Suppressor macrophage treated with lipopolysaccharide for 1 hour (primary cell): ENCODE results near the gene SLC6A20.
A peak's percentile ranks its signal among the peaks of the same experiment; 100 is the strongest.

Source experiments
- DNase-seq, 3 donors: peaks; one replicate each; pipeline ENCODE4 v3.0.0-alpha.2; 2020 to 2022

SLC6A20 gene, protein sequence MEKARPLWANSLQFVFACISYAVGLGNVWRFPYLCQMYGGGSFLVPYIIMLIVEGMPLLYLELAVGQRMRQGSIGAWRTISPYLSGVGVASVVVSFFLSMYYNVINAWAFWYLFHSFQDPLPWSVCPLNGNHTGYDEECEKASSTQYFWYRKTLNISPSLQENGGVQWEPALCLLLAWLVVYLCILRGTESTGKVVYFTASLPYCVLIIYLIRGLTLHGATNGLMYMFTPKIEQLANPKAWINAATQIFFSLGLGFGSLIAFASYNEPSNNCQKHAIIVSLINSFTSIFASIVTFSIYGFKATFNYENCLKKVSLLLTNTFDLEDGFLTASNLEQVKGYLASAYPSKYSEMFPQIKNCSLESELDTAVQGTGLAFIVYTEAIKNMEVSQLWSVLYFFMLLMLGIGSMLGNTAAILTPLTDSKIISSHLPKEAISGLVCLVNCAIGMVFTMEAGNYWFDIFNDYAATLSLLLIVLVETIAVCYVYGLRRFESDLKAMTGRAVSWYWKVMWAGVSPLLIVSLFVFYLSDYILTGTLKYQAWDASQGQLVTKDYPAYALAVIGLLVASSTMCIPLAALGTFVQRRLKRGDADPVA

DNA sequence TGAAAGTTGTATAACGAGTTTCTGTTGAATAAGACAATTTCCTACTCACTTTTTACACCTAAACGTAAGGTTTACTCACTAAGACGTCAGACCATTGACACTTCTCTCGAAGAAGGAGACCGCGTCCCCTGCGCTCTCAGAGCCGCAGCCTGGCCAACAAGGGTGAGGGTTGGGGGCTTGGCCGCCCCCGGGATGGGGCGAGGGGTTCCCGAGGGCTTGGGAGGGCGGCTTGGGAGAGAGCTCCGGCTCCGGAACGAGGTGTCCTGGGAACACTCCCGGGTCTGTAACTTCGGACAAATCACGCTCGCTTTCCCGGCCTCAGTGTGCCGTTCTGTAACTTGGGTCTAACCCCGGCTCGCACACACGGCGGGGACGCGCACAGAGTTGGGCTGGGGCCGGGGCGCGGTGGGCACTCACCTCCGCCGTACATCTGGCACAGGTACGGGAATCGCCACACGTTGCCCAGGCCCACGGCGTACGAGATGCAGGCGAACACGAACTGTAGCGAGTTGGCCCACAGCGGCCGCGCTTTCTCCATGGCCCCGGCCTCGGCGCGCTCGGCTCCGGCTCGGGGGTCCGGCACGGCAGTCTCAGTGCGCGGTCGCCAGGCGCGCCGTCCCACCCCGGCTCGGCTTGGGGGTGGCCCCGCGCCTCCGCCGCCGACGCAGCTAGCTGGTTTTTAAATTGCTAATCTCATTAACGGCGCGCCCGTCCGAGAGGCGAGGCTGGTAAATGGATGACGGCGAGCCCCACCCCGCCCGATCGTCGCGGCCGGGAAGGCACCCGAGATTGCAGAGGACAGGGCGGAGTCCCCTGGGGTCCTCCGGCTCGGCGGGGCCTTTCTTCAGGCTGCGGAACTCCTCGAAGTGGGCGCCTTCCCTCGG, at the start of gene SLC6A20:
Gene SLC6A20, minus strand, starts transcription at position 655 of the 884 bp plus-strand sequence. Its CDS starts 117 bp downstream, at position 538.
- peak in 2 of 3 donors; percentile 29 to 46 for DNase-seq

DNA sequence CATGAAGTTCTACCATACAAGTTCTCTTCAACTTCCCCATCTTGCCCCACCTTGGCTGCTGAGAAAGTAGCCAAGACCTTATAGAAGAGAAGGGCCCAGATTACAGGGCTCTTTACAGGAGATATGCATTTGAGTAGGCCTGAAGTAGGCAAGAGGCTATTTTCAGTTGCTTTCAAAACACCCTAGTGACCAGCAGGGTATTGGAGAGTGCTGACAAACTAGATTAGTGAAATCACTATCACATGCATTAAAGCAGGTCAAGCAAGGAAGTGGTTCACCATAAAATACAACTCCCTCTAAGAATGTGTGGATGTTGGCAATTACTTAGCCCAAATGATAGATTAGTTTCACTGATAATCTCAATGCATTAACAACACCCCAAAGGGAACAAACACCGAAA, 48.3 kb upstream of the SLC6A20 start:
- no peak for DNase-seq

DNA sequence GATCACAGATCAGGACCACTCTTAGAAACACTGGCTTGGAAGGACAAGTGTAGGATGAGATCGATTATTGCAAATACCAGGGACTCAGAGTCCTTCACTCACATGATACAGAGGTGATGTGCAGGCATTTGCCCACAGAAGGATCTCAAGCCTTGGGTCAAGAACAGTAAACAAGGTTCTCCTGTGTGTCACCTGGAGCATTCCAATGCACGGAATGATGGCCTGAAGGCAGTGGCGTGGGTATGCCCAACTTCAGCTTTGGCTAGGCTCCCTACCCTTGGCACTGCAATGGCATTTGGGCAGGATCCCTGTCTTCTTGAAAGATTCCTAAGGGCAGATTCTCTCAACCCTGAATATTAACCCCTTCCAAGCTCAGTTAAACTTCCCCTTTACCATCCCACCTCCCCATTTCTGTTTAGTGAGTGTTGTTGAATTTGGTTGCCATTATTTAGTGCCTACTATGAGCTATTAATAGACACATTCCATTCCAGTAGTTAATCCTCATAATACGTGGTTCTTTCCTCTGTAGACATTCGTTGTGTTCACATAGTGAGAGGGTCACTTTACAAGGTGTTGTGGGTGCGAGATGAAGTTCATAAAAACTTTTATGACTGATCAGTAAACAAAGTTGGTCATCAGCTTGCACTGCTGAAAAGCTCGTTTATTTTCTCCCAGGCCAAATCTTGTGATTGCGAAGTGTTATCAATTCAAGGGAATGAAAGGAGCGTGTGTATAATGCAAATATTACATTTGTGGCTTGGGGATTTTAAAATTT, 46.7 kb upstream of the SLC6A20 start:
- DNase-seq = no peak

DNA sequence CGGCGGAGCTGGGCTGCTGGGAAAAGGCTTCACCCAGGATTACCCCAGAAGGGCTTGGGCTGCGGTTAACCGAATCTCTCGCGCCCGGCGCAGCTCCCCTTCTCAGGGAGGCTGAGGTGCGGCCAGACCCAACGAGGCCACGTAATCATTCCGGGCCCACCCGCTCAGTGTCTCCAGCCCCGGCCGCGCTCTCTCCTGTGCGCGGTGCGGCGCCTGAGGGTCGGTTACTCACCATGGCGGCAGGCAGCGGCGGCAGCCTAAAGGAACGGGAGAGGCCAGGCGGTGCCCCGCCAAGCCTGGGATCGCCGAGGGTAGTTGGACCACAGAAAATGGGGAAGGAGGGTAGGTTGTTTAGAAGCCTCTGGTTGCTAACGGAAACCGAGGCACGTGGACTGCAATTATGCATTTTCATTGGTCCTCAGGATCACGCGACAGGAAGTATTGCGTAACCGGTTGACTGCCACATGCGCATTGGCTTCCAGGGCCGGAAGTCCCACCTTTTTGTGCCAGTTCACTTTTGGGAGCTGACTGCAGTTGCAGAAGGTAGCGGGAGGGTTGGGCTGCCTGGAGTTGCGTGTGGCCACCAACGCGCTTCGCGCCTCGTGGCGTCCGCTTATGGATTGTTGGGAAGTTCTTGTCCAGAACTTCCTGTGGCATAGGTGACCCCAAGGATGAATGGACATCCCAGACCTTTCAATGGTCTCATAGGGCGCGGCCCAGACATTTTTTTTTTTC, 45.6 kb upstream of the SLC6A20 start, which contains the start of gene LZTFL1:
Gene LZTFL1, minus strand, starts transcription at position 363 of the 735 bp plus-strand sequence. Its CDS starts 128 bp downstream, at position 235.
- DNase-seq = peak; percentile 95 to 99 (median 99)

DNA sequence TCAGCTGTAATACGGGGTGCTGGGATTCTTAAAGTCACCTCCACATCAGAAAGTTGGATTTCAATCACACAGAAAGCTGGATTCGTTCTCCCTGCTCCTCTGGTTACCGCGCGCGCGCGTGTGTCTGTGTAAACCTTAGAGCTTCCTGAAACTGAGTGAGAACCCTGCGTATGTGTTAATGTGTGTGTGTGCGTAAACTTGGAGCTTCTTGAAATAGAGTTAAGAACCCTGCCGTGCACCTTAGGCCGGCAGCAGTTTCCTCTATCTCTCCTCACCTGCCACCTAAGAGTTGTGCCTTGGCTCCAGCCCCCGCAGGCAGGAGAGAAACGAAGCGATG, 45.1 kb upstream of the SLC6A20 start:
- DNase-seq = peak; percentile 48 to 69 (median 51)

DNA sequence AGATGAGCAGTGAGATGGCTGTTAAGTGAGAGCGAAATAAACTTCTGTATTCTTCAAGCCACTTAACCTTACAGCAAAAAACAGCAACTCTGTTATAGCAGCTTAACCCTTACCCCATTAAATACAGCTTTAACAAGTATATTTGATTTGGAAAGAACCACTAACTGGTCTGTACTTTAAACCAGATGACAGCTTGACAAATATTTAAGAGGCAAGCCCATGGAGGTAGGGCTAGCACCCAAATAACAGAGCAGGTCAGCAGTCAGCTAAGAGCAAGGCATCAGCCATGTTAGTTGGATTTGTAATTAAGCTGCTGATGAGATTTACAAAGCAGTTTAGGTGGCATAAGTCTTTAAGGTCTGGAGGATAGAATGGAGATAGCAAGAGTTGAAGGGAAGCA, 42.1 kb upstream of the SLC6A20 start:
- DNase-seq = no peak

DNA sequence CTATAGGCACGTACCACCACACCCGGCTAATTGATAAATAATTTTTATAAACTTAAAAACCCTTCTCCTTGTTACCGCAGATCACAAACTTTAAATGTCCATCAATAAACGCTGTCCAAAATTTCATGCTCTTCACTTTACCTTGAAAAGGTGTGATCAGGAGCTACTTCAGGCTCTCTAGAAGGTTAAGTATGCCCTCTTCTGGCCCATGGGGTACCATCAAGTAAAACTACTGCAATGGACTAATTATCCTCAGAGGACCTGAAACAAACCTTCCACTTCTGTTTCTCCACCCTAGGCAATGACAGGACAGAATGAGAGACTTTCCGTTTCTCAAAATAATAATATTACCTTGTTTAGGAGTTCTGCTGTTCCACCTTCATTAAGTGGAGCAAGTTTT, 36.4 kb upstream of the SLC6A20 start:
- no peak for DNase-seq

DNA sequence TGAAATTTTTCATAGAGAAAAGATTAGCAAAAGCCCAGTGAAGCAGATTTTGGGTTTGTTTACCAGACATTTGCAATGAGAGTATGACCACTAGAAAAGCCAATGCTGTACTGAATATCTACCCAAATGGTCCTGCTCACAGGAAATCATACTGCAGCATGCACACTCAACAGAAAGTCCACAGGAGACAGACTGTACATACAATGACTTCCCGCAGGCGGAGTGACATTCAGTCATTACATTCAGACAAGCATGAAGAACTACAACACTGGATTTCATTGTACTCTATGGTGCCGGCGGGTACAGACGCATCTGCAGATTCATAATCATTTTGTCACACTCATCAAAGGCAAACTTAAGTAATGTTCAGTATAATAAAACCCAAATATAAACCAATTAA, 33.8 kb upstream of the SLC6A20 start:
- DNase-seq = no peak

DNA sequence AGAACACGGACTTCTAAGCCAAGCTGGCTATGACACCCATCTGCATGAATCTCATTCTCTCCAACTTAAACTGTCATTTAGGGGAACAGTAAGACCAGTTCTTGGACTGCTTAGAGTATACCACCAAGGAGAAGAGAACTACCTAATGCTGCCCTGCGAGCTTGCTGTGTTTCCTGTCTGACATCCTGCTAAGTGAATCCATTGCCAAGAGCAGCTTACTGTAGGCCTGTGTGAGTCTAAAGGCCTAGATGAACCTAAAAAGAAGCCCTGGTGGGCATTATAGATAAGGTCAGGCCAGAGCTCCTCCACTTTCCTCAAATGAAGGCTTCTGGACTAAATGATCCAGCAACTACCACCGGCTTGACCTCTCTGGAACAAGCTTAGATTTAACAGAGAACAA, 30.6 kb upstream of the SLC6A20 start:
- DNase-seq = no peak

DNA sequence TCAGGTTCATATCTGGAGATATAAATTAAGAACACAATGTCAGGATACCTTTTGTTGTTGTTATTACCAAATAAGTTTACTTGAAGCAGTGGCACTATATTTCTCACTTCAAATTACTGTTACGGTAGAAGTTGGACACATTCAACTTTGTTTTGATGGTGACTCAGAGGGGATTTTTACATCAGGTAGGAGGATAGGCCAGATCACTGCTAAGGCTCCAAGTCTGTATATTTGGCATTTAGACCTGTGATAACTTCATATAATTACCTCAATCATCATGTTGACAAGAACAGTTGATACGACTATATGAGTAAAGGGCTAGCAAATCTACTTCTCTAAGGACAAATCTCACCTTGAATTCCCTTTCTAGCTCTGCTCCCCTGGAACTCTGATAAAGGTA, 30.0 kb upstream of the SLC6A20 start:
- DNase-seq = no peak

DNA sequence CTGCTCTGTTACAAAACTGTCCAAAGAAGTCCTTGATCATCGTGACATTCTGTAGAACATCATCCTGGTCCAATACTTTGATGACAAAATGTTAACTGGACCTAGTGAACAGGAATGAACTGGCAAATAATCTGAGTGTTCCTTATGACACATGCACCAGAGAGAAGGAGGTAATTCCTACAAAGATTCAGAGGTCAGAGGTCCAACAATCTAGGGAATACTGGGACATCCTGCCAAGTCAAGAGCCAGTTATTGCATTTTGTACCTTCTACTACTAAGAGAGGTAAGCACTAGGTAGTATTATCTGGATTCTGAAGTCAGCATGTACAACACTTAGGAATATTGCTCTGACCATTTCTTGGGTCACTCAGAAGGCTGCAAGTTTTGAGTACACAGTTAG, 24.8 kb upstream of the SLC6A20 start:
- DNase-seq = no peak

DNA sequence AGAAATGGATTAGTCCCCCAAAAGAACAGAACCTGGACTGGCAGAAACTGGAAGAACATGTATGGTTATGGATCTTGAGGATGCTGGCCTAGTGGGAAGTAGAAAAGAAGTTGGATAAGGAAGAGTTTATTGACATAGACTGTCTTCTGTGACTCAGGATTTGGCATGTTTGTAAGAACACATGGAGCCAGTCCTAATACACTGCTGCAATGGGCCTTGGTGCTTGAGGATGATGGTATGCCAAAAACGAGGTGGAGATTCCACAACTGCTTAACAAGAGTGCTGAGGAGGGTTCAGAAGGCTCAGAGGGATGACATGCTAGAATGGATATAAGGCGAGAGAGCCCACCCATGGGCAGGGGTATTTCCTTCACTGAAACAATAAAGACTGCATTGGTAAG, 23.2 kb upstream of the SLC6A20 start:
- no peak for DNase-seq

DNA sequence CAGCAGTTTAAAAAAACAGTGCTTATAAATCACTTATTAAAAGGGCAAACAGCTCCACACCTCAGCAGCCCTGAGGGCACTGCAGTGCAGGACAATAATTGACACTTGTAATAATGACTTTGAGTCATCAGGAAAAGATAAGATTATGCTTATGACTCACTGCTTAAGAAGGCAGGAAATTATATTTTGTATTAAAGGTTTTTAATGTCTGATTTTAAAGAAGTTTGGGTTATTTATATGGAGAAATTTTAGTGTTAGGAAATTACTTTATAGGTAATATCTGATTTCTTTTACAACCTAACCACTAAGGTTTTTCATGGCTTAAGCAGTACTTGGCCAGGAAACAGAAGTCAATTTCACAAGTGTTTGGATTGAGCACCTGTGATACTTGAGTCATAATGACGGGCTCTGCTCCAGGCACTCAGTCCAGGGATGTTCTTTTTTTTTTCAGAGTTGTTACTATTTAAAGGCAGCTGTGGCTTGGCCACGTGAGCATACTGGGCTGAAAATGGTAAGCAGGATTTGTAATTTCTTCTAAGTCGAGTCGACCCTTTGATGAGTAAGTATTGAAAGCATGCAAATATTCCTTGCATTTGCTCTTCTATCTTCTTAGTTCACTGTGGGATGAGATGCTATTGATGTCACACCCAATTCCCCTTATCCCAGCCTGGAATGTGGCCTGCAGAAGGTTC, 21.6 kb upstream of the SLC6A20 start:
- DNase-seq = no peak

DNA sequence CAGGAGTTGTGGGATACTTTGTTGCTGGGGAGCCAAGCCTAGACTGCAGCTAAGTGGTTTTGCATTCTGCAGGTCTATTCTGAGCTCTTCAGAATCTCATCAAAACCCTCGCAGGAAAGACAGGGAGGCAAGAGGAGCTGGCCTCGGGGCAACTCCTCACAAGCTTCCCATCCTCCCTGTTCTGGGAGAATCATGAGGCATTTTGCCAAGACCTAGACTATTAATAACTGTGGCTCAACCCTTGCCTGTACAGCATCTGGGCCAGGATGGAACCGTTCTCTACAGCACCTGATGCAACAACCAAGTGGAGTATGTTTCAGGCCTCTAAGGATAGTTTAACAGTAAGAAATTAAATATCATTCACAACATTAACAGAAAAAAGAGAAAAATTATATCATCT, 20.2 kb upstream of the SLC6A20 start:
- DNase-seq = no peak

DNA sequence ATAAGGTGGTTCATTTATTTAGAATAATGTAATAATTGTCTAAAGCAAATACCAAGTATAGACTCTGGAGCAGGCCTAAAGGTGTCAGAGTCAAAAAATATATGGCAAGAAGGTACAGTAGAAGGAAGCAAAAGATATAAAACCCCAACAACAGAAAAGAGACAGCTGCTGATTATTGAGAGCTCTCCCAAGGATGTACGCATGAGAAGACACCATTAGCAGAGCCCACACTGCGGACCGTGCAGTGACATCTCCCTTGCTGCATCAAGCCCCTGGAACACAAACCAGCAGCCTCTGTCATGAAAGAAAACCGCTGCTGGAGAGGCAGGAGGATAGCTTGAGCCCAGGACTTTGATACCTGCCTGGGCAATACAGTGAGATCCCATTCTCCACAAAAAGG, 18.0 kb upstream of the SLC6A20 start:
- DNase-seq = no peak

DNA sequence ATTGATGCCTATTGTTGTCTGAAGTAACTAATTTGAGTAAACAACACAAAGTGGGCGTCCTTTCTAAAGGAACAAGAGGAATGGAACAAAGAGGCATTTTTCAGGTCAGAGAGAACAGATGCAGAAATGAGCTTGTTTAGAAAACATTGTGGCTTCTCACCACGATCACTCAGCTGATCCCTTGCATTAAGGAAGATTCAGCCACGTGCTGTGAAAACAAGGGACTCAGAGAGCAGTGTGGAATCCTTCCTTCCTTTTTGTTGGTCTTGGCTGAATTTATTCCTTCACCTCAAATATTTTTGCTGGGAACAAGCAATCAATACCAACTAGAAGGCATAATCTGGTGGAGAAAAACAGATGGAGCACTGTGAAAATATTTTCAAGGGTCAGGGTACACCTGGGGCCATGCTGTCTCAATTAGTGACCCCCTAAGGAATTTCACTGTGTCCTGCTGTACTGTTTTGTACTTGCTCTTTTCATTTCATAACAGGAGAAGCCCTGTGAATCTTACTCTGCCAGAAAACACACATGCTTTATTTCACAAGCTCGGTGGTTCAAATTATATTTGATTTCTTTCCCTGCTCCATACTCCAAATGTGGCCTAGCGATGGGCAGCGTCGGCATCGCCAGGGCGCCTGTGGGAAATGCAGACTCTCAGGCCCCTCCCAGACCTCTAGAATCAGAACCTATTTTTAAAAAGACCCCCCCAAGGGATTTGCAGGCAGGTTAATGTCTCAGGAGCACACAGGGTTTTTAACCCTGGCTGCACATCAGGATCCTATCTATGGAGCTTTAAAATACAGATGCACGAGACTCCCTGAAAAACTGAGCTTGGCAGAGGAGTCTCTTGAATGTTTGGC, 11.6 kb upstream of the SLC6A20 start:
- DNase-seq = no peak

DNA sequence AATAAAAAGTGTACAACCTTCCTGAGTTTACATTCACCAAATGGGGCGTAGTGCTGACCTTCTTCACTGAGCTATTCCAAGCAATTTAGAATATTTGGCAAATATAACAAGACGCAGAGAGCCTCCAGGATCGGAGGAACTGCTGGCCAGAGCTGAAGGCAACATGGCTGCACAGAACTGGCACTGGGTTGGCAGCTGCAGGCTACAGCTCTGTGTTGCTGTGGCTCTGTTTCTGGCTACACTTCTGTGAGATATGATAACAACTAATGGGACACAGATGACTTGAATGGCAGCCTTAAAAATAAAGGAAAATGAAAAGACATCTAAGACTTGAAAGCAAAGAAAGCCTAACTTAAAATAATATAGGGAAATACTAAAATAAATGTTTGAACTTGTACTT, 10.8 kb upstream of the SLC6A20 start:
- no peak for DNase-seq

DNA sequence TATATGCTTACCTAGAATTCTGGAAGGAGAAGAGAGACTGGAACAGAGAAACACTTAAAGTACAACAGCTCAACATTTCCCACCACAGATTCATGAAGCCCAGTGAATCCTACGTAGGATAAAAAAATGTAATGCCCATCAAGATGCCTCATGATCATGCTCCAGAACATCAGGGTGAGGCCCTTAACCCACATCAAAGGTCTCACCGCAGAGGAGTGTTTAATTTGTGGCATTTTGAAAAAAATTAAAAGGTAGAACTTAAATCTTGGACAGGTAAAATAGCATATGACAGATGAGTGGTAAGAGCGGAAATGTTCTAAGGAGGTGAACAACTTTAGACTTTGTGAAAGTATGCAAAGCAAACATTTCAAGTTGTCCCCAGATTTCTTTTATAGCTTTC, 9.7 kb upstream of the SLC6A20 start:
- no peak for DNase-seq

DNA sequence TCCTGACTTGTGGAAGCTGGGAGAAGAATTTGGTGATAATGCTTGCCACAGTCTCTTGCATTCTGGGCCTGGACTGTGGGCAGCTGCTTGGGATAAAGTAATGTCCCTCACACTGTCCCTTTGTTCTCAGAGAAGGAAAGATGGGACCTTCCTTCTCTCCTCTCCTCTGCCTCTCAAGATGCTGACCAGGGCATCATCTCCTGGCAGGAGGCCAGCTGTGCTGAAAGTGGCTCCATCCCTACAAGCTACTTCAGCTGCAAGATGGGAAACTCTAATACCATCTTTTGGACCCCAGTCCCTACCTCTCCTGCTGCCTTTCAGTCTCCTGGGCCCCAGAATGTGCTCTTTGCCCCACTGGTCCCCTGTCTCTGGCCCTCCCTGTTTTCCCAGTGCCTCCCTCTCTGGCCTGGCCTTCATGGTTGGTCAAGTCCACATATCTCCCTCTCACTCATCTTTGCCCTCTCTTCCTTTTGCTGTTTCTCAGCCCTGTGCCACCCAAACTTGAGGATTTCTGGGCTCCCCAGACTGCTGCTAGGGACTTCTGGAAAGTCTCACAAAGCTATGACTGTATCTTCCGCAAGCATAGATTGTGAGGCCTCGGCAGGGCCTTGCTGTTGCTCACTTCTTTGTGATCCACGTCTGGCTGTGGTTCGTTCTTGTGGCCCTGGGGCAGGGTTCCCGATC, 7.1 kb upstream of the SLC6A20 start:
- no peak for DNase-seq

DNA sequence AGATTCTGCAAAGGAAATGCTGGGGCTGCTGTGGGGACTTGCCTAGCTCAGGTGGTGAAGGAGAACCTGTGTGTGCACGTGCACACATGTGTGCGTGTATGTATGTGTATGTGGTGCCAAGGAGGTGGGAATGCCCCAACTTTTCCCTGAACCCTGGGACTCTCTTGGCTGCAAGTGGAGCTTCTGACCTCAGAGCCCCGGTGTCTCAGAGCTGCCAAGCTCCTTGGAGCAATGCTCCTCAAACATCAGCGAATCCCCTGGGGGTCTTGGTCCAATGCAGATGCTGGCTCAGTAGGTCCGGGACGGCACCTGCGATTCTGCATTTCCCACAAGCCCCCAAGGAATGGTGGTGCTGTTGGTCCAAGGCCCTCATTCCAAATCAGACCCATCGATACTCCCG, 5.8 kb upstream of the SLC6A20 start:
- no peak for DNase-seq
